HG03342 (cell line): ENCODE results near the gene STK11IP.

Source experiments
- ATAC-seq: cut with Tn5 transposase; IDR thresholded peaks from one replicate; pipeline ENCODE4 v1.9.1; 2021; ENCODE audit warnings: mild to moderate bottlenecking, moderate library complexity; ENCODE audit not compliant: unreplicated experiment

STK11IP gene

DNA sequence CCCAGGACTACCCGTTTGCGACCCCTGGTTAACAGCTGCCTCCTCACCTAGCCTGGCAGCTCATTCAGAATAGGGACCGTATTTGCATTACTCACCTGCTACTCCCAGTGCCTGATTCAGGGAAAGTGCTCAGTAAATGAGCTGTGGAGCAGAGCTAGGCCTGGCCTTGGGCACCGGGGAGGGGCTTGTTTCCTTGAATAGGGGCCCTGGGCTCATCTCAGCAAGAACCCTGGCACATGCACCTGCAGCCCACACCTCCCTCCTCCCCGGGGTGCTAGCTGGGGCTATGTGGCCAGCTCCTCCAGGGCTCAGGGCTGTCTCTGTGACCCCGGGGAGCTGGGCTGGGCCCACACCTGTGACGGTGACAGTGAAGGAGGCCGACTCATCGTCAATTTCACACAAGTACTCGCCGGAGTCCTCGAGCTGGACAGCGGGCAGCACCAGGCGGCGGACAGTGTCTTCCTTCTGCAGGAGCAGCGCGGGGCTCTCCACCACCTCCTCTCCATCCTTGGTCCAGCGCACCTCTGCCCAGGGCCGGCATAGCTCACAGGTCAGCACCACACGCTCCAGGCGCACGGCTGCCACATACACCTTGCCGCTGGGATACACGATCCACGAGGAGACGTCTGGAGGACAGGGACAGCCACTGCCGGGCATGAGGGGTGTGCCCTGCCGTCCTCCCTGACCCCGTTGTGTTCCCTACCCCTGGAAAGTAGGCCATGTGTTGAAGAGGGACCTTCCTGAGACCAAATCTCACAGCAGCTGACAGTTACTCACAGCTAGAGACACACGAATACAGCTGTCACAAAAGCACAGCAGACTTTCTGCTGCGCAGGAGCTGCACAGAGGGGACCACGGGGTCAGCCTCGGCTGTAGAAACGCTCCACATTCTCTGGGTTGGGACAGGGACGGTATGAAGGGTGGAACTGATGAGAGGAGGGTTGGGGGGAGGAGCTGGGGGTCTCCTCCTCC, 35.3 kb upstream of the STK11IP start:
- ATAC-seq = no peak

DNA sequence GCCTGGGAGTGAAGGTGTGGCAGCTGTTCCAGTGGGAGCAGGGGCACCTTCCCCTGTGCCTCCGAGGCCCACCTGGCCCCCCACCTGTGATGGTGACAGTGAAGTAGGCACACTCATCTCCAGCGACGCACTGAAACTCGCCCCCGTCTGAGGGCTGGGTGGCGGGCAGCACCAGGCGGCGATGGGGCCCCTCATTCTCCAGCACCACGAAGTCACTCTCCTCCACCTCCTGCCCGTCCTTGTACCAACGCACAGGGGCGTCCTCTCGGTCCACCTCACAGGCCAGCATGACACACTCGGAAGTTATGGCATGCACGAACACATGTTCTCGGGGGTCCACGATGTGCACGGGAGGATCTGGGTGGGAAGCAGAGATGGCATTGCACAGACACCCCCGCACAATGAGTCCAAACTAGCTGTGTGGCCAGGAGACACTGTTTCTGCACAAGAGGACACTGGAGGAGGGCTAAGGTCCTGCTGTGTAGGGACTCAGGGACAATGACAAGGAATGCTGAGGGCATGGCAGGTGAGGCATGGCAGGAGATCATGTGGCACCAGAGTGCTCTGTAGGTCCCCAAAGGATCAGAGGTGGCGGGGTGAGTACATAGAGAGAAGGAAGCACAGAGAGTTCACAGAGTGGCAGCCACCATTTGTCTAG, 34.3 kb upstream of the STK11IP start:
- ATAC-seq = no peak

DNA sequence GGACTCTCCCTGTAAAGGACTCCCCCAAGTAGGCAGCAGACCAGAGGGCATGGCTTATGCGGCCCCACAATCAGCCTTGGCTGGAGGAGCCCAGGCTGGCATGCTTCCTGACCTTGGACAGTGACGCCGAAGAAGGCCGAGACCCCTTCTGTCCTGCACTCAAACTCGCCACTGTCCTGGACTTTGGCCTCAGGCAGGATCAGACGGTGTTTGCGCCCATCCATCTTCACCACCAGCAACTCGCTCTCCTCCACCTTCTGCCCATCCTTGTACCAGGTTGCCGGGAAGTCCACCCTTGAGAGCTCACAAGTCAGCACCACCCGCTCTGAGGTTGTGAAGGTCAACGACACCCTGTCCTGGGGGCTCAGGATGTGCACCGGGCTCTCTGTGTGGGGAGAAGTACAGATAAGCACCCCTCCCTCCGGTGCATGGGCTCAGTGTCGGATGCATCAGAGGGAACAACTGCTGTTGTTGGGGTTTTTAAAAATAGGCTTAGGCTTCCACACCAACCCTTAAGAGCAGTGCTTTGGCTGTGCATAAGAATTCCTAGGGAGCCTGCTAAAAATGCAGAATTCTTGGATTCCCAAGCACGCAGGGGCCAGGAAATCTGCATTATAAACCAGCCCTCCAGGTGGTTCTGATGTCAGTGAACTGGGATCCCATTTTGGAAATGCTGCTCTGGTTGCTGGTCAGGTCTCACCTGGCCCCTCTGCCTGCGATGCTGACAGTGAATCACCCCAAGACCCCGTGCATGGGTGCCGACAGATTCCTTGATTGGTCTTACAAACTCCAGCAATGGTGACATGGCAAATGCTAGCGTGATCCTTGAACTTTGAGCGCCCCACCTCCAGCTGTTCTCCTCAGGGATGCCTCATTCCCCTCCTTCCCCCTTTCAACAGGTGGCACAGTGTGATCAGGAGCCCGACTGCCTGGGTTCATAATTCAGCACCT, 32.3 kb upstream of the STK11IP start:
- no peak for ATAC-seq

DNA sequence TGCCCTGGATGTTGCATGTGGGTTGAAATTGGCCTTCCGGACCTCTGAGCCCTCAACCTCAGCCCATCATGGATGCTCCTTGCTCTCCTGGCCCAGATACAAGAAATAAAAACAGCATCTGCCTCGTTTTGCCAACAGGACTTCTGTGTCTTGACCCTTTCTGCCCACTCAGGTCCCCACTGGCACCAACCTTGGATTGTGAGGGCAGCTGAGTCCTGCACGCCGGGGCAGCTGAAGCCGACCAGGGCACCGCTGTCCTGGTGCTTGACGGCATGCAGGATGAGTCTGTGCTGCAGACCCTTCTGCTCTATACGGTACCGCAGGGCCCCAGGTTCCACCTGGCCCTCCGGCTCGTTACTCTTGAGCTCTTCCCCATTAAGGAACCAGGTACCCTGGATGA, 31.0 kb upstream of the STK11IP start:
- ATAC-seq = no peak

DNA sequence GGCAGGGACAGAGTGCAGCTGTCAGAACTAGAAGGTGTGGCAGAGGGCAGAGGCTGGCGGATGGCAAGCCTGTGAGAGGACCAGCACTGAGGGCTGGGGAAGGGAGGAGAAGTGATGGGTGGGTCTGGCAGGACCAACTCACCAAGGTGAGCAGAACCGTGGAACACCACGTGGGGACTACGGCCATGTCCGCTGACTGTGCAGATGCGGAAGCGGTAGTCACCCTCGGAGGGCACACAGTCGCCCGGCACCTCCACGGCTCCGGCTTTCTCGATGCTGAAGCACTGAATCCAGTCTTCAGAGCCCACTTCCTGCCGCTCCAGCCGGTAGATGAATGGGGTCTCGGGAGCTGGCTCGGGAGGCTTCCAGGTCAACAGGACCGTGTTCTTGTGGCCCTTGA, 30.5 kb upstream of the STK11IP start:
- ATAC-seq = no peak

DNA sequence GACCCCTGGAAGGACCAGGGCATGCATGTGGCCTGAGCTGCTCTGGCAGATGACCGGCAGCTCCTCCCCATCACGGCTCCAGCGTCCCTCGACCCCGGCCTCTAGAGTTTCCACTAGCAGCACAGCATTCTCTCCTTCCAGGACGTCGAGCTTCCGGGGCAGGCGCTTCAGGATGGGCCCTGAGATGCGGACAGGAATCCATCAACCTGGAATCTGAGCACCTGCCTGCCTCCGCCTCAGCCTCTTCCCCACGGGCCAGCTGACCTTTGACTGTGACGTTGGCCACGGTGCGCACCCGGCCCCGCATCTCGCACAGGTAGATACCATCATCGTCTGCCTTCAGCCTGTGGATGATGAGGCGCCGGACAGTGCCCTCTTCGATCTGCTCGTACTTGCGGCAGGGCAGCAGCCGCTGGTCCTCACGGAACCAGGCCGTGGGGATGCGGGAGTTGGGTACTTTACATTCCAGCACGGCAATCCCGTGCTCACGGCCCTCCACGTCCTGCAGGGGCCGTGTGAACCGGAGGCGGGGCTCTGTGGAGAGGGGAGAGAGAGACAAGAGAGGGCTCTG, 29.8 kb upstream of the STK11IP start:
- no peak for ATAC-seq

DNA sequence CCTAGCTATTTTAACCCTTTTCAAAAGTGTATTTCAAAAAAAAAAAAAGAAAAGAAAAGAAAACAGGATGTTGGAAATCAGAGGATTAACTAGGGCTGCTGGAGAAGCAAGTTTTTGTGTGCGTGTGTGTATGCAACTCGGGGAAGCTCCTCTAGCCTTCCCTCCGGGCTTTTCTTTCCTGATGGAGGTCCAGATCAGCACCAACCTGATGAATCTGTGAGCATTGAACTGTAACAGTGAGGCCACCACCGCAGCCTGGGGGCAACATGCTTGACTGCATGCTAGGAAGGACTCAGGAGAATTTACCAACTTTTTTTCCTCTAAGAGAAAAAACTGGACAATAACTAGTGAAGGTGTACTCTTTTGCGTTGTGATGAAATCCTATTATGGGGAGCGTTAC, 28.6 kb upstream of the STK11IP start:
- ATAC-seq = no peak

DNA sequence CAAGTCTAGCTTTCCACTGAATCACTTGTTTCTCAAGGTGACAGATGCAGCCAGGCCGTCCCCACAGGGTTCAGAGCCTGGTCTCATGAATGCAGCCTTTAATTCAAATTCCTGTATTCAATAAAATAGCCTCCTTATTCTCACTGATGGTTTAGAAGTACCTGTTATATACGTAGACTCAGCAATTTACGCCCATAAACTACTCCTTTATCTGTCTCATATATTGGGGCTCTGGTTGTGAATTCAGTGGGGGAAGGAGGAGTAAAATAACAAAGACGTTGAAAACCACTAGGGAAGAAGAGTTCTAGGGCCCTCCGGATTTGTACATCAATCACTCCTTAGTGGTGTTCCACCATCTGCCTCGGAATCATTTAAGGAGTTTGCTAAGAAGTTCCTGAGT, 28.0 kb upstream of the STK11IP start:
- ATAC-seq = no peak

DNA sequence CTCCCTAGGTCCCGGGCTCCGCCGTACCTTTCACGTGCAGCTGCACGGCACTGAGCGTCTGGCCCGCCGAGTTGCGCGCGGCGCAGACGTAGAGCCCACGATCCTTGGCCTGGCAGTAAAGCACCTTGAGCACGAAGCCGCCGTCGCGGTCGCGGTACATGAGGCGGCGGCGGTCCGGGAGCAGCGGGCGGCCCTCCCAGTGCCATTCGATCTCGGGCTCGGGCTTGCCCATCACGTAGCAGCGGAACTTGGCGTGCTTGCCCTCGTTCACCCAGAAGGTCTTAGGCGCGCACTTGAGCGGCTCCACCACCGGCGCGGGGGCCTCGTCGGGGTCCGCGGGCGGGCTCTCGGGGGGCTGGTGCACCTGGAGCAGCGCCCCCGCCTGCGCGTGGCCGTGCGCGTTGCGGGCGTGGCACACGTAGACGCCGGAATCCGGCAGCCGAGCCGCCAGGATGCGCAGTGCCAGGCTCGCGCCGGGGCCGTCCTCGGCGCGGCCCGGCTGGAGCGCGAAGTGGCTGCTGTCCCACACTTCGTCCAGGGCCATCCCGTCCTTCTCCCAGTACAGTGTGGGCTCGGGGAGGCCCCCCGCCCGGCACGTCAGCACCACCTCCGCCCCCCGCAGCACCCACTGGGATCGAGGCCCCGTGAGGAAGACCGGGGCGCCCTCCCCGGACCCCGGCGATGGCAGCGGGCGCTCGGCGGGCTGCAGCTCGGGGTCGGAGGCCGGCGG, 27.3 kb upstream of the STK11IP start:
- no peak for ATAC-seq

DNA sequence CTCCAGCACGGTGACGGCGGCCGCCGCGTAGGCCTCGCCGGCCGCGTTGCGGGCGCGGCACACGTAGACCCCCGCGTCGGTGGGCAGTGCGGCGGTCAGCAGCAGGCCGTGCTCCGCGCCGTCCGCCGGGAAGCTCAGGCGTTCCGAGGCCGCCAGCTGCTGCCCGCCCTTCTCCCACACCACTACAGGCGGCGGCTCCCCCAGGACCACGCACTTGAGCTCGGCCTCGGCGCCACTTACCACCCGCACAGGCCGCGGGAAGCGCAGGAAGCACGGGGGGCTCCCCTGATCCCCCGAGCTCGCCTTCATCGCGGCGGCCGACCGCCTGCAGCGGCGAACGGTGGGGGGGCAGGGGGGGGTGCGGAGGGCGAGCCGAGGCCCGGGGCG, 26.7 kb upstream of the STK11IP start:
- ATAC-seq = no peak

DNA sequence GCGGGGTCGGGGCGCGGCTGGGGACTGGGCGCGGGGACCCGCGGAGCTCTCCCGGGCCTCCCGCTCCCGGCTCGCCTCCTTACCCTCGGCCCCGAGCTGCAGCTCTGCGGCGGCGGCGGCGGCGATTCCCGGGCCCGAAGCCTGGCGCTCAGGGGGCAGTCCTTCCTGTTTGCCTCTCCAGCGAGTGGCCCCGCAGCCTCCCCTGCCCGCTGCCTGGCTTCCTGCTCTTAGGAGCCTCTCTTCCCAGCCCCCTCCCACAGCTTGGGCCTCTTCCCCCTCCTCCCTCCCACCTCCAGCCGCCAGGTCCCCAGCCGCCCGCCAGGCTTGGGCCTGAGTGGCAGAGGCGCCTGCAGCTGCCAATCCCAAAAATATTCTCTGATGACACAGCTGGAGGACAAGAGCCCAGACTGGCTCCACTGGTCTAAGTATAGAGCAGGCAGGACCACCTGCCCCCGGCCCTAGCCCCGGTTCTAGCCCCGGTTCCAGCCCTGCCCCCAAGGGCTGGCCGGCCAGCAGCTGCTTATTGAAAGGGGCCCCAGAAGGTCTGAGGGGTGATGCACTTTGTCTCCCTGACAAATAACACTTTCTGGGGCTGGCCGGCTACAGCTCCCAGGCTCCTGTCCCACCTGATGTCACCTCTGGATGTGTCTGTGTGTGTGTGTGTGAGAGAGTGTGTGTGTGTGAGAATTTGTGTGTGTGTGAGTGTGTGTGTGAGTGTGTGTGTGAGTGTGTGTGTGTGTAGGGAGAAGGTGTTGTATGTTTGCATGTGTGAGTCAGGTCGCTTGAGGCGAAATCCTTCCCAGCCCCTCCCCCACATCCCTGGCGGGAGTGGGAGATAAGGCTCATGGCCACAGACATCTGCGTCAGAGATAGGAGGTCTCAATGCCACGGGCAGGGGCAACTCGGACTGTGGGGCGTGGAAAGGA, 26.1 kb upstream of the STK11IP start, which contains the start of gene OBSL1:
Gene OBSL1 (minus strand): TSS at position 229 of the 926 bp plus-strand sequence. CDS start 307 bp downstream, outside the sequence.
- ATAC-seq = no peak

DNA sequence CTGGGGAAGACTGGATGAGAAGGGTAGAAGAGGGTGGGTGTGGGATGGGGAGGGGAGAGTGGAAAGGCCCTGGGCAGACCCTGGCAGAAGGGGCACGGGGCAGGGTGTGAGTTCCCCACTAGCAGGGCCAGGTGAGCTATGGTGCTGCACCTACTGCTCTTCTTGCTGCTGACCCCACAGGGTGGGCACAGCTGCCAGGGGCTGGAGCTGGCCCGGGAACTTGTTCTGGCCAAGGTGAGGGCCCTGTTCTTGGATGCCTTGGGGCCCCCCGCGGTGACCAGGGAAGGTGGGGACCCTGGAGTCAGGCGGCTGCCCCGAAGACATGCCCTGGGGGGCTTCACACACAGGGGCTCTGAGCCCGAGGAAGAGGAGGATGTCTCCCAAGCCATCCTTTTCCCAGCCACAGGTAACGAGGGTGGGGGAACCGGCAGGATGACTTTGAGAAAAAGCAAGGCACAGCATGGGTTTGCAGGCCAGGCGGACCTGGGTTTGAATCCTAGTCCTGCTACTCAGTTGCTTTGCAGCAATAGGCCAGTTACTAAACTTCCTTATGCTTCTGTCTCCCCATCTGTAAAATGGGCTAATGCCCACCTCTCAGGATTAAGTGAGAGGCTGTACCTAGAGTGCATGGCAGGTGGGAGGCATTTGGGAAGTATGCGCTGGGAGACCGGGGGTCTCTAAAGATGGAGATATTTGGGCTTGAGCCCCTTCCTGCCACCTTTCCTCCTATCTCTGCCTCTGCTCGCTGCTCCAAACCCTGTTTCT, 25.2 kb upstream of the STK11IP start, which contains the start of gene INHA:
Gene INHA (plus strand): TSS at position 74 of the 765 bp plus-strand sequence. CDS start 65 bp downstream, at position 139.
- ATAC-seq = no peak

DNA sequence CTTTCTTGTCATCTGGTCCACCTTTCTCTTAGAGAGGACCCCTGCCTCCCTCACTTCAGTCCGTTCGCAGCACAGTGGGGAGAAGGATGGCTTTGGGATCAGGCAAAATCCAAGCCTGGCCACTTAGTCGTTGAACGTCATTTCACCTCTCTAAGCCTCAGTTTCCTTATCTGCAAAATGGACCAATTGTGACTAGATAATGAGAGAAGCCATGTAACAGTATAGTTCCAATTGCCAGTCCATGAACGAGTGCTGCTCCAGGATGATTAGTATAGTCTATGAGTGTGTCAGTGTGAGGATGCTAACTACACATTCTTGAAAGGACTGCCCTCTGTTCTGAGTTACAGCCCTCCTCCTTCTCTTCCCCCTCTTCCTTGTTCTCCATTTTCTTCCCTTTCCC, 24.5 kb upstream of the STK11IP start:
- ATAC-seq = no peak

DNA sequence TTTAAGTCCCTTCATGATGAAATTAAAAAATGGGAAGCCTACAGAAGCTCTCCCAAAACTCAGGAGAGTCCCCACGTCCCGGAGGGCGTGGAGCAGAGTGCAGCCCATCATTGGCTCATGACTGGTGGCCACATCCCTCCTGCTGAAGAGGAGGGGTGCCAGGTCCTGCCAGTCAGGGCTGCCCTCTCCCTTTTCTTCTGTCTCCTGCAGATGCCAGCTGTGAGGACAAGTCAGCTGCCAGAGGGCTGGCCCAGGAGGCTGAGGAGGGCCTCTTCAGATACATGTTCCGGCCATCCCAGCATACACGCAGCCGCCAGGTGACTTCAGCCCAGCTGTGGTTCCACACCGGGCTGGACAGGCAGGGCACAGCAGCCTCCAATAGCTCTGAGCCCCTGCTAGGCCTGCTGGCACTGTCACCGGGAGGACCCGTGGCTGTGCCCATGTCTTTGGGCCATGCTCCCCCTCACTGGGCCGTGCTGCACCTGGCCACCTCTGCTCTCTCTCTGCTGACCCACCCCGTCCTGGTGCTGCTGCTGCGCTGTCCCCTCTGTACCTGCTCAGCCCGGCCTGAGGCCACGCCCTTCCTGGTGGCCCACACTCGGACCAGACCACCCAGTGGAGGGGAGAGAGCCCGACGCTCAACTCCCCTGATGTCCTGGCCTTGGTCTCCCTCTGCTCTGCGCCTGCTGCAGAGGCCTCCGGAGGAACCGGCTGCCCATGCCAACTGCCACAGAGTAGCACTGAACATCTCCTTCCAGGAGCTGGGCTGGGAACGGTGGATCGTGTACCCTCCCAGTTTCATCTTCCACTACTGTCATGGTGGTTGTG, 23.0 kb upstream of the STK11IP start:
- no peak for ATAC-seq

DNA sequence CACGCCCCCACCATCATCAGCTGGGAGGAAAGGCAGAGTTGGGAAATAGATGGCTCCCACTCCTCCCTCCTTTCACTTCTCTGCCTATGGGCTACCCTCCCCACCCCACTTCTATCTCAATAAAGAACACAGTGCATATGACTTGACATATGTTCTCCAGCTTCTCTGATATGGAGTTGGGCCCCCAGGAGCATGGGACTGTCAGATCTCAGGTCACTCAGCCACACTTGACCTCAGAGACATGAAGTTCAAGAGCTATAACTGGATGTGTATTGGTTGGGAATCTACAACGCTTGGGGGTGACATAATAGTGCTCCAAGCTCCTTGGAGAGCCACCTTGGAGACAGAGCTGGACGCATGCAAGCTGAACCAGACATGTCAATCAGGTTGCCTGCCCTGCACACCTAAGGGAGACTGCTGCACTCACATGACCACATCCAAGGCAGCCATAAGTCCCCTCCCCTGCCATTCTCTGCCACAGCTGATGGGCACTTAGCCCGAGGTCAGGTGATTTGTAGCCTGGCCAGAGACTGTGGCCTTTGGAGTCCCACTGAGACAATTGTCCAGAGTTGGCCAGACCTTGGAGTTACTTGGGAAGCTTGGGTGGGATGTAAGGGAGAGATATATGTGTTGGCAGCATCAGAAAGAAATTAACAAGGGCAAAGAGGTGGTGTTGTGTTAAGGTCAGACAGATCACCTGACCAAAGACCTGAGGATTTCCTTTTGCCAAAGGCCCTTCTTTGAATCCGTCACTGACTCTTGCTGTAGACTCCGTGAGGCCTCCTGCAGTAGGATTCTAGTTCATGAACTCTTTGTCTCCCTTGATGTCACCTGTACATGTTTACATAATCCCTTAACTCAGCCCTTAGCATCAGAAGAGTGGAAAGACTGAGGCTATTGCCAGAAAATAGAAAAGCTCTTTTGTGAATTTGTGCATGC, 21.8 kb upstream of the STK11IP start:
- ATAC-seq = no peak
